HS-5 (cell line): Measurements from ENCODE around the gene OR2V2.

ENCODE experiments used
- DNase-seq: peaks from one replicate; pipeline ENCODE4 v3.0.0-alpha.2; 2012; ENCODE audit warnings: low read depth

The OR2V2 gene

GRCh38 chr5:181207214-181207959 is 60.0 kb downstream of the OR2V2 start:
- DNase-seq, result peak; percentile 96

- DNase-seq, result no peak
Measured at GRCh38 chr5:181207960-181208253, 60.5 kb downstream of the OR2V2 start.
